Smooth muscle cell (in vitro differentiated cells): ENCODE data around the gene BCL11A. TPM values are rescaled to one million over a fixed set of nuclear protein-coding genes. Genes with fewer than 3 reads are reported as not detected.
A peak's percentile ranks its signal among the peaks of the same experiment; 100 is the strongest.

ENCODE experiments used
- DNase-seq: peaks from one replicate; lab custom pipeline; 2025; ENCODE audit not compliant: unreplicated experiment; lab: John Stamatoyannopoulos, UW
- H2AFZ ChIP-seq: fragments of 200-600 bp; sonication (generic); 2 replicates; pipeline ENCODE4 v1.6.0; 2016; ENCODE audit warnings: antibody characterized with exemption, low read depth, mild to moderate bottlenecking
- H3F3A ChIP-seq: fragments of 200-600 bp; sonication (generic); 2 replicates; pipeline ENCODE4 v1.6.0; 2017; ENCODE audit warnings: antibody characterized with exemption, low read depth
- H3K27ac ChIP-seq: fragments of 200-600 bp; sonication (generic); 2 replicates; pipeline ENCODE4 v1.5.1; 2016; ENCODE audit warnings: low read depth, mild to moderate bottlenecking
- H3K27me3 ChIP-seq: fragments of 200-600 bp; sonication (generic); 2 replicates; pipeline ENCODE4 v1.6.1; 2016; ENCODE audit warnings: low read depth, mild to moderate bottlenecking
- H3K36me3 ChIP-seq: fragments of 200-600 bp; sonication (generic); 2 replicates; pipeline ENCODE4 v1.5.1; 2016; ENCODE audit warnings: low read depth
- H3K4me1 ChIP-seq: fragments of 200-600 bp; sonication (generic); 2 replicates; pipeline ENCODE4 v1.5.1; 2016; ENCODE audit warnings: low read depth
- H3K4me2 ChIP-seq: fragments of 200-600 bp; sonication (generic); 2 replicates; pipeline ENCODE4 v1.6.0; 2016; ENCODE audit warnings: mild to moderate bottlenecking
- H3K4me3 ChIP-seq: fragments of 200-600 bp; sonication (generic); 2 replicates; pipeline ENCODE4 v1.5.1; 2016; ENCODE audit warnings: mild to moderate bottlenecking
- H3K79me2 ChIP-seq: fragments of 200-600 bp; sonication (generic); 2 replicates; pipeline ENCODE4 v1.6.0; 2016; ENCODE audit warnings: low read depth, mild to moderate bottlenecking
- H3K9ac ChIP-seq: fragments of 200-600 bp; sonication (generic); 2 replicates; pipeline ENCODE4 v1.6.0; 2016; ENCODE audit warnings: low read depth
- H3K9me3 ChIP-seq: fragments of 200-600 bp; sonication (generic); replicated peaks from 2 replicates; pipeline ENCODE4 v1.5.1; 2016; ENCODE audit warnings: low read depth
- H4K20me1 ChIP-seq: fragments of 200-600 bp; sonication (generic); 2 replicates; pipeline ENCODE4 v1.6.0; 2016; ENCODE audit warnings: low read depth
- WGBS: methylation state at CpG from one replicate; pipeline ENCODE4 v1.1.7; 2016; ENCODE audit warnings: low lambda C conversion rate; 5-methylcytosine and 5-hydroxymethylcytosine counted together
- polyA plus RNA-seq: library from polyadenylated mRNA; unstranded; fragments of >200 nt; fragmentation: Nextera tagmentation; extraction: Ambion mirVana; gene quantifications from 2 replicates; pipeline ENCODE4 v1.2.1, GENCODE V29; 2016
- total RNA-seq: library from RNA; depleted of rRNA; stranded (reverse); fragments of >200 nt; gene quantifications from 2 replicates; pipeline ENCODE4 v1.2.3, GENCODE V29; 2014
- TF ChIP-seq, protein P1 (sequence below): fragments of 200-600 bp; sonication (generic); IDR thresholded peaks from 2 replicates; pipeline ENCODE4 v1.5.1; 2017; ENCODE audit warnings: borderline replicate concordance, mild to moderate bottlenecking, antibody characterized with exemption; ENCODE audit not compliant: insufficient read depth, poor library complexity, severe bottlenecking

The BCL11A gene
- total and polyA plus RNA-seq, 2 experiments from 2014 or later = 15.8 to 20.0 TPM

DNA sequence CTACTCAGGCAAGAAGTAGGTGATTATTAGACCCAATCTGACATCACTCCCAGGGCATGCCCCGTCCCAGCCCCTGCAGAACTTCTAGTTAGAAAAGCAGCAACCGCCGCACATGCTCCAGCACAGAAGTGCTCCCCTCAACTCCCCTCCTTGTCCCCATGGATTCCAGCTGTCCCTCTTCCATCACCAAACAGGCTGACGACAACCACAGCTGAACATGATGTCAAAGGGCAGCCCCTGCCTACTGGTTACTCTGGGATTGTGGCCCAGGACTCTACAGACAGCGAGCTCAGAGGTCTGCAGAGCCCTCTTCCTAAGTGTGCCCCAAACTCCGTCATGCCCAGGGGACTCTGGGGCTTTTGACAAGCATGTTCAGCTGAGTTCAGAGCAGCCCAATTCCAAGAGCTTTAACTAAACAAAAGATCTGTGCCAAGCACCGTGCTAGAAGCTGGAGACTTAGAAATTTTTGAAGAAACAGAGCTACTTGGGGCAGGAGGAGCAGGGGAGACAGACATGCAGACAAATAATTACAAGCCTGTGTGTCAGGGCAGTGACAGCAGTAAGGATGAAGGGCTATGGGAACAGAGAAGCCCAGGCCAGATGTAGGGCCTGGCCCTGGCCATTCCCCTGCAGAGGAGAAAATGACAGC is 148.1 kb downstream of the BCL11A start:
- H3K27me3 ChIP-seq = no peaks in the 10 kb centered on the region
- peak overlapping the region; percentile 55 for H2AFZ ChIP-seq
- 55% methylated on average over 7 of the region's 7 CpGs for WGBS
- no peaks in the 10 kb centered on the region for H3K9me3 ChIP-seq
- no peaks in the 10 kb centered on the region for H3F3A ChIP-seq
- H3K9ac ChIP-seq = no peak overlapping the region
- H3K79me2 ChIP-seq = no peaks in the 10 kb centered on the region
- H3K36me3 ChIP-seq = no peaks in the 10 kb centered on the region
- H3K27ac ChIP-seq = peak overlapping the region; percentile 6
- no peak for DNase-seq
- TF ChIP-seq, protein P1, sequence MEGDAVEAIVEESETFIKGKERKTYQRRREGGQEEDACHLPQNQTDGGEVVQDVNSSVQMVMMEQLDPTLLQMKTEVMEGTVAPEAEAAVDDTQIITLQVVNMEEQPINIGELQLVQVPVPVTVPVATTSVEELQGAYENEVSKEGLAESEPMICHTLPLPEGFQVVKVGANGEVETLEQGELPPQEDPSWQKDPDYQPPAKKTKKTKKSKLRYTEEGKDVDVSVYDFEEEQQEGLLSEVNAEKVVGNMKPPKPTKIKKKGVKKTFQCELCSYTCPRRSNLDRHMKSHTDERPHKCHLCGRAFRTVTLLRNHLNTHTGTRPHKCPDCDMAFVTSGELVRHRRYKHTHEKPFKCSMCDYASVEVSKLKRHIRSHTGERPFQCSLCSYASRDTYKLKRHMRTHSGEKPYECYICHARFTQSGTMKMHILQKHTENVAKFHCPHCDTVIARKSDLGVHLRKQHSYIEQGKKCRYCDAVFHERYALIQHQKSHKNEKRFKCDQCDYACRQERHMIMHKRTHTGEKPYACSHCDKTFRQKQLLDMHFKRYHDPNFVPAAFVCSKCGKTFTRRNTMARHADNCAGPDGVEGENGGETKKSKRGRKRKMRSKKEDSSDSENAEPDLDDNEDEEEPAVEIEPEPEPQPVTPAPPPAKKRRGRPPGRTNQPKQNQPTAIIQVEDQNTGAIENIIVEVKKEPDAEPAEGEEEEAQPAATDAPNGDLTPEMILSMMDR = no peak
- H3K4me2 ChIP-seq = peak overlapping the region; percentile 70
- H4K20me1 ChIP-seq = no peaks in the 10 kb centered on the region
- peaks cover 19% of the 10 kb centered on the region for H3K4me1 ChIP-seq
- H3K4me3 ChIP-seq = no peak overlapping the region

Other genes with a start within 250 kb of the BCL11A start
- gene PAPOLG, start 202.6 kb upstream of the BCL11A start, total RNA-seq = 19.6 and 23.3 TPM in 2 replicates
- gene PAPOLG, start 202.6 kb upstream of the BCL11A start, polyA plus RNA-seq = 6.6 and 7.4 TPM in 2 replicates